ENCODE results near the gene CD300LD.

DNA sequence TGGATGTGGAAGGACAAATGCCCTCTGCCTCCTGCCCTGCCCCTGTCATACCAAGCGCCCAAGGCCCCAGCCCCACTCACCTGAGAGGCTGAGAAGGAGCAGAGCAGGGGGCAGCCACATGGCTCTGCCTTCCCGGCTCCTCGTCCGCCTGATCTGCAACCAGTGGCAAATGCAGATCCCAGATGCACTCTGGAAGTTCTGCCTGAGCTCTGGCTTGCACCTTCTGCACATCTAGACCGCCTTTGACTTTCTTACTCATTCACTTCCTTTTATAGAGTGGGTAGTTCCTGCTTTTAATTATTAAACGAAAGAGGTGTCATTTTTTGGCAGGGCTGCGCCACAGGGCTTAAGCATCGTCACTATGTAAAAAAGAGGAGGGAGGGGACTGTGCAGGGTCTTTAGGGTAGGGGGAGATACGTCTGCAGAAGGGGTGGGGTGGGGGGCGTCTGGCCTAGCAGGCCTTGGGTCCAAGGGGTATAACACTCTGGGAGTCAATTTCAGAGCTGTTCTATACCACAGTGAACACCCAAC is 60.8 kb downstream of the CD300LD start, which contains the start of gene CD300LB:
- TF ChIP-seq, protein P1, sequence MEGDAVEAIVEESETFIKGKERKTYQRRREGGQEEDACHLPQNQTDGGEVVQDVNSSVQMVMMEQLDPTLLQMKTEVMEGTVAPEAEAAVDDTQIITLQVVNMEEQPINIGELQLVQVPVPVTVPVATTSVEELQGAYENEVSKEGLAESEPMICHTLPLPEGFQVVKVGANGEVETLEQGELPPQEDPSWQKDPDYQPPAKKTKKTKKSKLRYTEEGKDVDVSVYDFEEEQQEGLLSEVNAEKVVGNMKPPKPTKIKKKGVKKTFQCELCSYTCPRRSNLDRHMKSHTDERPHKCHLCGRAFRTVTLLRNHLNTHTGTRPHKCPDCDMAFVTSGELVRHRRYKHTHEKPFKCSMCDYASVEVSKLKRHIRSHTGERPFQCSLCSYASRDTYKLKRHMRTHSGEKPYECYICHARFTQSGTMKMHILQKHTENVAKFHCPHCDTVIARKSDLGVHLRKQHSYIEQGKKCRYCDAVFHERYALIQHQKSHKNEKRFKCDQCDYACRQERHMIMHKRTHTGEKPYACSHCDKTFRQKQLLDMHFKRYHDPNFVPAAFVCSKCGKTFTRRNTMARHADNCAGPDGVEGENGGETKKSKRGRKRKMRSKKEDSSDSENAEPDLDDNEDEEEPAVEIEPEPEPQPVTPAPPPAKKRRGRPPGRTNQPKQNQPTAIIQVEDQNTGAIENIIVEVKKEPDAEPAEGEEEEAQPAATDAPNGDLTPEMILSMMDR (IDR thresholded peaks at IDR 0.05) = no peak
- TF ChIP-seq POLR2AphosphoS5 (IDR thresholded peaks at IDR 0.05) = no peak
- TF ChIP-seq POLR2A (IDR thresholded peaks at IDR 0.05) = no peak
